Esophagus squamous epithelium (tissue), 5 donors: ENCODE data around the gene KRI1. TPM values are rescaled to one million over a fixed set of nuclear protein-coding genes. Genes with fewer than 3 reads are reported as not detected.
"Not testable (repeated sequence)": the region's sequence is repeated elsewhere in the genome, so short reads cannot be mapped to it uniquely, and the experiment has no call there.

ENCODE experiments used
- DNase-seq: peaks from one replicate; lab custom pipeline; 2025; lab: John Stamatoyannopoulos, UW
- H3K27ac ChIP-seq, 4 donors: fragments of 200-600 bp; sonication (generic); one replicate each; pipeline ENCODE4 v1.5.1; 2016 to 2019; ENCODE audit warnings: mild to moderate bottlenecking in 1 of 4
- H3K27me3 ChIP-seq, 4 donors: fragments of 200-600 bp; sonication (generic); 1 replicate in 3 of 4; 2 replicates in 1 of 4; pipeline versions ENCODE4 v1.5.1 to v1.6.0; 2017 to 2021; ENCODE audit warnings: antibody characterized with exemption in 1 of 4
- H3K36me3 ChIP-seq, 3 donors: fragments of 200-600 bp; sonication (generic); one replicate each; pipeline ENCODE4 v1.5.1; 2016 to 2019
- H3K4me1 ChIP-seq, 3 donors: fragments of 200-600 bp; sonication (generic); one replicate each; pipeline ENCODE4 v1.5.1; 2017 to 2019
- H3K4me3 ChIP-seq, 4 donors: fragments of 200-600 bp; sonication (generic); 1 replicate in 3 of 4; 2 replicates in 1 of 4; pipeline ENCODE4 v1.5.1; 2016 to 2019; ENCODE audit warnings: mild to moderate bottlenecking in 2 of 4, moderate library complexity in 1 of 4
- H3K9me3 ChIP-seq, 3 donors: fragments of 200-600 bp; sonication (generic); one replicate each; pipeline ENCODE4 v1.5.1; 2016 to 2019
- POLR2A ChIP-seq, 4 donors: fragments of 450-650 bp; IDR thresholded peaks; one replicate each; pipeline ENCODE4 v1.6.1; 2017; ENCODE audit warnings: antibody characterized with exemption in 4 of 4, mild to moderate bottlenecking in 4 of 4, moderate library complexity in 3 of 4
- WGBS, 2 donors: methylation state at CpG; one replicate each; pipeline ENCODE4 v1.1.5; 2018; 5-methylcytosine and 5-hydroxymethylcytosine counted together
- intact Hi-C: fragments of 100-400 bp; cut with DNase I; formaldehyde crosslinking; loops from one replicate; pipeline ENCODE4 v1.15.0; 2022
- total RNA-seq, 4 donors: library from RNA; depleted of rRNA; stranded (reverse); fragments of >200 nt; gene quantifications; one replicate each; pipeline ENCODE4 v1.1.0, GENCODE V29; 2016
- TF ChIP-seq, protein P1 (sequence below), 6 experiments: fragments of 450-650 bp in 4 of 6; fragments of 200-600 bp in 2 of 6; sonication (generic) in 2 of 6; IDR thresholded peaks; one replicate each; pipeline ENCODE4 v1.5.1; 2016 to 2019; ENCODE audit warnings: antibody characterized with exemption in 6 of 6, mild to moderate bottlenecking in 4 of 6, moderate library complexity in 4 of 6
- donor health status: DM: yes; HTN: yes; CAD: no.

The KRI1 gene
- total RNA-seq, 4 donors from 2014 or later, result 18.2 to 30.3 (median 23.9) TPM

DNA sequence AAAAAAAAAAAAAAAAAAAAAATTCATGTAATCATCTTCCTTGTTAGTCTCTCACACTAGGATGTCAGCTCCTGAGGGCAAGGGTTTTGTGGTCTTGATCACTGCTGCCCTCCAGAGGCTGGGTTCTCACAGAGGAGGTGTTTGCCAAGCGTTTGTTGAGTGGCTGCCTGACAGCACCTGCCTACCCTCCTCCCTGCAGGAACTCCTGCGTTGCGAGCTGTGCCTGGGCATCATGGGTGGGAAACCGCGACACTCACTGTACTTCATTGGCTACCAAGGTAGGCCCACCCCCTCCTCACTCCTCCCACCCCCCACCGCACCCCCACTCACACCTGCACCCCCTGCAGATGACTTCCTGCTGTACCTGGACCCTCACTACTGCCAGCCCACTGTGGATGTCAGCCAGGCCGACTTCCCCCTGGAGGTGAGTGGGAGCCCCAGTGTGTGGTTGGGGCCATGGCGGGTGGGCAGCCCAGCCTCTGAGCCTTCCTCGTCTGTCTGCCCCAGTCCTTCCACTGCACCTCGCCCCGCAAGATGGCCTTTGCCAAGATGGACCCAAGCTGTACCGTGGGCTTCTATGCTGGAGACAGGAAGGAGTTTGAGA lies 14.0 kb downstream of the KRI1 start:
- TF ChIP-seq POLR2A (IDR thresholded peaks at IDR 0.05), result no peak
- TF ChIP-seq, protein P1, sequence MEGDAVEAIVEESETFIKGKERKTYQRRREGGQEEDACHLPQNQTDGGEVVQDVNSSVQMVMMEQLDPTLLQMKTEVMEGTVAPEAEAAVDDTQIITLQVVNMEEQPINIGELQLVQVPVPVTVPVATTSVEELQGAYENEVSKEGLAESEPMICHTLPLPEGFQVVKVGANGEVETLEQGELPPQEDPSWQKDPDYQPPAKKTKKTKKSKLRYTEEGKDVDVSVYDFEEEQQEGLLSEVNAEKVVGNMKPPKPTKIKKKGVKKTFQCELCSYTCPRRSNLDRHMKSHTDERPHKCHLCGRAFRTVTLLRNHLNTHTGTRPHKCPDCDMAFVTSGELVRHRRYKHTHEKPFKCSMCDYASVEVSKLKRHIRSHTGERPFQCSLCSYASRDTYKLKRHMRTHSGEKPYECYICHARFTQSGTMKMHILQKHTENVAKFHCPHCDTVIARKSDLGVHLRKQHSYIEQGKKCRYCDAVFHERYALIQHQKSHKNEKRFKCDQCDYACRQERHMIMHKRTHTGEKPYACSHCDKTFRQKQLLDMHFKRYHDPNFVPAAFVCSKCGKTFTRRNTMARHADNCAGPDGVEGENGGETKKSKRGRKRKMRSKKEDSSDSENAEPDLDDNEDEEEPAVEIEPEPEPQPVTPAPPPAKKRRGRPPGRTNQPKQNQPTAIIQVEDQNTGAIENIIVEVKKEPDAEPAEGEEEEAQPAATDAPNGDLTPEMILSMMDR (IDR thresholded peaks at IDR 0.05), result peak in 4 of 6 experiments; percentile 9 to 50 (median 23)
- H3K36me3 ChIP-seq, result peaks cover 28 to 99% (median 49%) of the 10 kb centered on the region in 3 donors

DNA sequence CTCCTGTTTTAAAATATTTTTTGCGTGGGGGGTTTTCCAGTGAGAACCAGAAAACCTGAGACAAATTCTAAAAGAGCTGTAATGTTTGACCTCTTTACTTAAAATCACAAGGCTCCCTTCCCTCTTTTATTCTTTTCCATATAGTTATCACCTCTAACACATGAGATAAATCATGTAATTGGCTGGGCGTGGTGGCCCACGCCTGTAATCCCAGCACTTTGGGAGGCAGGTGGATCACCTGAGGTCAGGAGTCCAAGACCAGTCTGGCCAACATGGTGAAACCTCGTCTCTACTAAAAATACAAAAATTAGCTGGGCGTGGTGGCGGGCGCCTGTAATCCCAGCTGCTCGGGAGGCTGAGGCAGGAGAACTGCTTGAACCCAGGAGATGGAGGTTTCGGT lies 14.8 kb downstream of the KRI1 start:
- not testable (repeated sequence) for H3K9me3 ChIP-seq, DNase-seq, H3K4me3 ChIP-seq, H3K27ac ChIP-seq, H3K27me3 ChIP-seq
- Histone ChIP-seq H3K4me1 (peaks cover 31 to 70% (median 34%) of the 10 kb centered on the region in 3 donors), H3K36me3 (peaks cover 28 to 98% (median 52%) of the 10 kb centered on the region in 3 donors)
- WGBS, 2 donors, result 70 to 91% methylated on average over 8 to 9 of the region's 9 CpGs
- intact Hi-C loops, result loop anchor here (5.0 kb wide), 1 partner anchor 39 kb away; no protein-coding TSS in a partner anchor

More for the DNA sequence above, 14.0 kb downstream of the KRI1 start:
- H3K27ac ChIP-seq, result peak overlapping the region in 1 of 4 donors; percentile 29
- H3K27me3 ChIP-seq, result no peaks in the 10 kb centered on the region
- 69 to 83% methylated on average over 6 of the region's 12 CpGs for WGBS, 2 donors
- DNase-seq, result no peak
- H3K9me3 ChIP-seq, result no peaks in the 10 kb centered on the region
- H3K4me3 ChIP-seq, result no peak overlapping the region
- peaks cover 32 to 70% (median 34%) of the 10 kb centered on the region in 3 donors for H3K4me1 ChIP-seq
- intact Hi-C loops, result loop anchor here (5.0 kb wide), 1 partner anchor 39 kb away; no protein-coding TSS in a partner anchor

DNA sequence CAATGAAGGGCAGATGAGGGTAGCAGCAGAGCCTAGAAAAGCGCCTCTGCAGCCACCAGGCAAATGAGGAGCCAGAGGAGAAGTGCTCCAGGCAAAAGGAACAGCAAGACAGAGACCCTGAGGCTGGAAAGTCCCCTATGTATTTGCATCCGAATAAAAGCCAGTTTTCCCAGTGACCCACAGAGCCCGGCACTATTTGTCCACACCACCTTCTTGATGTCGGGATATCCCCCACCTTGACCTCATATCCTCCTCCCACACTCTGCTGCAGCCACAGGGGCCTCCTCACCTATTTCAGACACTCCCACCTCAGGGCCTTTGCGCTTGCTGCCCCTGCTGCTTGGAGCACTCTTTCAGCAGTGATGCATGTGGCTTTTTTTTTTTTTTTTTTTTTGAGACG lies 15.5 kb downstream of the KRI1 start:
- H3K4me3 ChIP-seq, result no peak overlapping the region
- H3K9me3 ChIP-seq, result no peaks in the 10 kb centered on the region
- H3K27me3 ChIP-seq, result no peaks in the 10 kb centered on the region
- no peak overlapping the region for H3K27ac ChIP-seq
- H3K4me1 ChIP-seq, result peaks cover 31 to 70% (median 34%) of the 10 kb centered on the region in 3 donors
- 76 to 81% methylated on average over 6 of the region's 6 CpGs for WGBS, 2 donors
- intact Hi-C loops, result loop anchor here (5.0 kb wide), 1 partner anchor 38 kb away; no protein-coding TSS in a partner anchor
- DNase-seq, result no peak
- peaks cover 28 to 98% (median 52%) of the 10 kb centered on the region in 3 donors for H3K36me3 ChIP-seq
- TF ChIP-seq POLR2A (IDR thresholded peaks at IDR 0.05), result no peak
- TF ChIP-seq, protein P1 (IDR thresholded peaks at IDR 0.05), result no peak

DNA sequence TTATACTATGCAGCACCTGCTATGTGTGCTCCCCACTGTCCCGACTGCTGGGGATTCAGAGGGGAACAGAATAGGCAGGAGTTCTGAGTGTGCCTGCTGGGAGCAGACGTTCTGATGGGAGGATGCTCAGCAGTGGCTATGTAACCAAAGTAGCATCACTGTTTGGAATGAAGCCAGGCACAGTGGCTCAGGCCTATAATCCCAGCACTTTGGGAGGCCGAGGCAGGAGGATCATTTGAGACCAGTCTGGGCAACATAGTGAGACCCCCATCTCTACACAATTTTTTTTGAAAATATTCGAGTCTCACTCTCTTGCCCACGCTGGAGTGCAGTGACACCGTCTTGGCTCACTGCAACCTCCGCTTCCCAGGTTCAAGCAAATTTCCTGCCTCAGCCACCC lies 16.1 kb downstream of the KRI1 start:
- DNase-seq, result no peak
- H3K27me3 ChIP-seq, result no peaks in the 10 kb centered on the region
- H3K9me3 ChIP-seq, result no peaks in the 10 kb centered on the region
- H3K36me3 ChIP-seq, result peaks cover 28 to 94% (median 52%) of the 10 kb centered on the region in 3 donors
- intact Hi-C loops, result loop anchor here (5.0 kb wide), 1 partner anchor 37 kb away; no protein-coding TSS in a partner anchor
- H3K27ac ChIP-seq, result no peak overlapping the region
- WGBS, 2 donors, result 80% methylated on average over 6 of the region's 7 CpGs
- H3K4me3 ChIP-seq, result no peak overlapping the region
- no peak for TF ChIP-seq POLR2A (IDR thresholded peaks at IDR 0.05)
- TF ChIP-seq, protein P1 (IDR thresholded peaks at IDR 0.05), result no peak
- peaks cover 31 to 70% (median 37%) of the 10 kb centered on the region in 3 donors for H3K4me1 ChIP-seq

DNA sequence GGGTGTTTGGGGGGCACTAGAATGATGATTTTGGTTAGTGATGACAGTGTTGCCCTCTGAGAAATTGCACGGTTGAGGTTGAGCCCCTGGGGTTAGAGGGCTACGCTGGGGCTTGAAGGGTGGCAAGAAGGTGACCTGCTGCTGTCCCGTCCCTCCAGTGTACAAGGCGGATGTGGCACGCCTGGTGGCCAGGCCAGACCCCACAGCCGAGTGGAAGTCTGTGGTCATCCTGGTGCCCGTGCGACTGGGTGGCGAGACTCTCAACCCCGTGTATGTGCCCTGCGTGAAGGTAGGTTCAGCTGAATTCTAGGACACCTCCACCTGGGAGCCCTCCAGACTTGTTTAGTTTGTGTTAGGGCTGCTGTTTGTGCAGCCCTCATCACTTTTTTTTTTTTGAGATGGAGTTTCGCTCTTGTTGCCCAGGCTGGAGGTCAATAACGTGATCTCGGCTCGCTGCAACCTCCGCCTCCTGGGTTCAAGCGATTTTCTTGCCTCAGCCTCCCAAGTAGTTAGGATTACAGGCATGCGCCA lies 17.0 kb downstream of the KRI1 start:
- 94 to 95% methylated on average over 16 to 18 of the region's 18 CpGs for WGBS, 2 donors
- H3K36me3 ChIP-seq, result peaks cover 28 to 85% (median 48%) of the 10 kb centered on the region in 3 donors
- intact Hi-C loops, result no loop called here

More for the DNA sequence above, 17.0 kb downstream of the KRI1 start:
- Histone ChIP-seq H3K27ac (no peak overlapping the region), H3K4me1 (peaks cover 28 to 67% (median 31%) of the 10 kb centered on the region in 3 donors), H3K4me3 (no peak overlapping the region), H3K27me3 (no peaks in the 10 kb centered on the region), H3K9me3 (no peaks in the 10 kb centered on the region)
- DNase-seq, result no peak
- TF ChIP-seq, protein P1 (IDR thresholded peaks at IDR 0.05), result no peak
- TF ChIP-seq POLR2A (IDR thresholded peaks at IDR 0.05), result no peak
